ENCODE measurements around the gene STIL. TPM values are rescaled to one million over a fixed set of nuclear protein-coding genes. Genes with fewer than 3 reads are reported as not detected.
A peak's percentile ranks its signal among the peaks of the same experiment; 100 is the strongest.

STIL gene
- total RNA-seq, 1 experiment from 2014 or later: 29.7 TPM

DNA sequence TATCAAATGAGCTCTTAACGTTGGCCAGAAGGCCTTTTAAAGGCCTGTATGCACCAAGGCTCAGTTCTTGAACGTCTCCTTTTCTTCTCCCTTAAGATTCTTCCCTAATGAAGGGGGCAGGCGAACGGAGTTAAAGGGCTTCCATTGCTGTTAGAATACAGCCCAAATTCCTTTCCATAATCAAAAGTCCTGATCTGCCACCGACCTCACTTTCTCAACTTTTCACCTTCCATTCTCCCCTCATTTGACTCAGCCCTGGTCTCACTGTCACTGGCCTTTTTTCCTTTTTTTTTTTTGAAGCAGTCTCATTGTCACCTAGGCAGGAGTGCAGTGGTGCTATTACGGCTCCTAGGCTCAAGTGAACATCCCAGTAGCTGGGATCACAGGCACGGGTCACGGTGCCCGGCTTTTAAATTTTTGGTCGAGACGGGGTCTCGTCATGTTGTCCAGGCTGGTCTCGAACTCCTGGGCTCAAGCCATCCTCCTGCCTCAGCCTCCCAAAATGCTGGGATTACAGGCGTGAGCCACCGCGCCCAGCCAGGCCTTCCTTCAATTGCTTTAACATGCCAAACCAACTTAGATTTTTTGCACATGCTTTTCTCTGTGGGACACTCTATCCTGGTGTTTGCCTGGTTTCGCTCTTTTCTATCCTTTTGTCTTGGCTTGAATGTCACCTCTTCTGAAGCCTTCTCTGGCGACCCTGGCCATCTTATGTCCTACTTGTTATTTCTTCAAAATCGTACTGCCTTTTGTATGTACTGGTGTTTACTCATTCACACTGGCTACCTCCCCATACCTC is 19.0 kb upstream of the STIL start:
- Mint-ChIP-seq H3K36me3 (no peaks in the 10 kb centered on the region), H3K27me3 (ENCODE audit: low read depth) (no peaks in the 10 kb centered on the region), H3K4me1 (peaks cover 8% of the 10 kb centered on the region), H3K4me3 (no peak overlapping the region), H3K9me3 (no peaks in the 10 kb centered on the region), H3K27ac (no peak overlapping the region)
- ChIA-PET POLR2A (interaction anchor here (0.5 to 2.3 kb wide), 3 partner anchors 9 to 154 kb away, joined by 3 to 21 read pairs (median 6); partner anchors contain the start of gene STIL), CTCF (interaction anchor here (0.6 to 2.6 kb wide), 11 partner anchors 9 to 154 kb away, joined by 3 to 14 read pairs (median 4); partner anchors contain the start of genes FOXD2 and STIL)
- ATAC-seq (no peak), DNase-seq (ENCODE audit: low spot score) (no peak)
- TF ChIP-seq TEAD4 (CRISPR knock-in tag; IDR thresholded peaks at IDR 0.05): no peak
- peak; percentile 77; the same call in 1 of the 2 replicates for TF ChIP-seq ZNF121 (CRISPR knock-in tag; IDR thresholded peaks at IDR 0.05)

DNA sequence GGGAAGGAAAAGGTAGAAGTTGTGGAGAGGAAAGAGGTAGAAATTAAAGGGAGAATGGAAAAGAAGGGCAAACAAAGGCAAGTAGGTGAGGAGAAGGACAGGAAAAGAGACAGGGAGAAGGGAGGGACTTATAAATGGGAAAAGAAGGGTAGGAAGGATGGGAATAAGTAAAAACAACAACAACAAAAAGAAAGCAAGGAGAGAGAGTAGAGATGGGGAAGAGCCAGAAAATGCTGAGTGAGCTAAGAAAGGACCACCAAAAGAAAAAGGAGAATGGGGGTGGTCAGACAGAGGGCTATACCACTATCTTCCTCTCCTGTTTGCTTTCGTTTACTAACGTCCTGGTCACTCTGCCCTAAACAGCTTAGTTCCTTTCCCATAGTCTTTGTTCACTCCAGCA is 17.9 kb upstream of the STIL start:
- TF ChIP-seq GRHL2 (CRISPR knock-in tag; IDR thresholded peaks at IDR 0.05; ENCODE audit: insufficient replicate concordance, severe bottlenecking) (no peak), ATF1 (CRISPR knock-in tag; IDR thresholded peaks at IDR 0.05) (no peak), JAZF1 (CRISPR knock-in tag; IDR thresholded peaks at IDR 0.05) (no peak), ZNF396 (CRISPR knock-in tag; IDR thresholded peaks at IDR 0.05; ENCODE audit: borderline replicate concordance) (no peak), MXD4 (CRISPR knock-in tag; IDR thresholded peaks at IDR 0.05; ENCODE audit: borderline replicate concordance) (no peak), CREB1 (CRISPR knock-in tag; IDR thresholded peaks at IDR 0.05) (no peak)
- TF ChIP-seq, protein P1, sequence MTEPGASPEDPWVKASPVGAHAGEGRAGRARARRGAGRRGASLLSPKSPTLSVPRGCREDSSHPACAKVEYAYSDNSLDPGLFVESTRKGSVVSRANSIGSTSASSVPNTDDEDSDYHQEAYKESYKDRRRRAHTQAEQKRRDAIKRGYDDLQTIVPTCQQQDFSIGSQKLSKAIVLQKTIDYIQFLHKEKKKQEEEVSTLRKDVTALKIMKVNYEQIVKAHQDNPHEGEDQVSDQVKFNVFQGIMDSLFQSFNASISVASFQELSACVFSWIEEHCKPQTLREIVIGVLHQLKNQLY (CRISPR knock-in tag; IDR thresholded peaks at IDR 0.05): no peak
- TF ChIP-seq, protein P2, sequence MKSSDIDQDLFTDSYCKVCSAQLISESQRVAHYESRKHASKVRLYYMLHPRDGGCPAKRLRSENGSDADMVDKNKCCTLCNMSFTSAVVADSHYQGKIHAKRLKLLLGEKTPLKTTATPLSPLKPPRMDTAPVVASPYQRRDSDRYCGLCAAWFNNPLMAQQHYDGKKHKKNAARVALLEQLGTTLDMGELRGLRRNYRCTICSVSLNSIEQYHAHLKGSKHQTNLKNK (CRISPR knock-in tag; IDR thresholded peaks at IDR 0.05): no peak
- TF ChIP-seq, protein P3, sequence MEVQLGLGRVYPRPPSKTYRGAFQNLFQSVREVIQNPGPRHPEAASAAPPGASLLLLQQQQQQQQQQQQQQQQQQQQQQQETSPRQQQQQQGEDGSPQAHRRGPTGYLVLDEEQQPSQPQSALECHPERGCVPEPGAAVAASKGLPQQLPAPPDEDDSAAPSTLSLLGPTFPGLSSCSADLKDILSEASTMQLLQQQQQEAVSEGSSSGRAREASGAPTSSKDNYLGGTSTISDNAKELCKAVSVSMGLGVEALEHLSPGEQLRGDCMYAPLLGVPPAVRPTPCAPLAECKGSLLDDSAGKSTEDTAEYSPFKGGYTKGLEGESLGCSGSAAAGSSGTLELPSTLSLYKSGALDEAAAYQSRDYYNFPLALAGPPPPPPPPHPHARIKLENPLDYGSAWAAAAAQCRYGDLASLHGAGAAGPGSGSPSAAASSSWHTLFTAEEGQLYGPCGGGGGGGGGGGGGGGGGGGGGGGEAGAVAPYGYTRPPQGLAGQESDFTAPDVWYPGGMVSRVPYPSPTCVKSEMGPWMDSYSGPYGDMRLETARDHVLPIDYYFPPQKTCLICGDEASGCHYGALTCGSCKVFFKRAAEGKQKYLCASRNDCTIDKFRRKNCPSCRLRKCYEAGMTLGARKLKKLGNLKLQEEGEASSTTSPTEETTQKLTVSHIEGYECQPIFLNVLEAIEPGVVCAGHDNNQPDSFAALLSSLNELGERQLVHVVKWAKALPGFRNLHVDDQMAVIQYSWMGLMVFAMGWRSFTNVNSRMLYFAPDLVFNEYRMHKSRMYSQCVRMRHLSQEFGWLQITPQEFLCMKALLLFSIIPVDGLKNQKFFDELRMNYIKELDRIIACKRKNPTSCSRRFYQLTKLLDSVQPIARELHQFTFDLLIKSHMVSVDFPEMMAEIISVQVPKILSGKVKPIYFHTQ (CRISPR knock-in tag; IDR thresholded peaks at IDR 0.05): no peak
- H3K9me3 Mint-ChIP-seq: no peaks in the 10 kb centered on the region
- ChIA-PET CTCF (interaction anchor here (2.1 kb wide), 1 partner anchor 13 kb away, joined by 6 read pairs; no protein-coding TSS in a partner anchor), POLR2A (no interaction called here)
- no peaks in the 10 kb centered on the region for H3K27me3 Mint-ChIP-seq (ENCODE audit: low read depth)
- no peaks in the 10 kb centered on the region for H3K36me3 Mint-ChIP-seq
- ATAC-seq: no peak
- peak overlapping the region; percentile 24; the same call in 1 of the 2 replicates for H3K4me3 Mint-ChIP-seq
- H3K4me1 Mint-ChIP-seq: peaks cover 8% of the 10 kb centered on the region
- H3K27ac Mint-ChIP-seq: no peak overlapping the region
- DNase-seq (ENCODE audit: low spot score): no peak

DNA sequence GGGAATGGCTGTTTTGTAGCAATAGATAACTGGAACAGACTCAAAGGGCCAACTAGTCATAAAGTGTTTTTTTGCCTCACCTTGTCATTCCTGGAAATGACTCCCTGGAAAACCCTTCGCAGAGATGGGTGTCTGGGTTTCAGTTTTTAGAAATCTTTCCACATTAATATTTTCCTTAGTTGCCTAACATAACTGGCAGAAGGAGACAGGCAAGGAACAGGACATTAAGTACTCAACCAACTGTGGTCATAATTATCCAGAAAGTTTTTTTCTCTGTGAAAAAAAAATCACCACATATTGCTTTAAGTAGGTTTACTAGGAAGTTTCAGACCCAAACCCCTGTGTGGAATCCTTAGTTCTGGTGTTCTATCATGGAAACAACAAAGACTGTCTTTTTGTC is 16.3 kb upstream of the STIL start:
- POLR2A ChIA-PET: no interaction called here
- TF ChIP-seq, protein P4, sequence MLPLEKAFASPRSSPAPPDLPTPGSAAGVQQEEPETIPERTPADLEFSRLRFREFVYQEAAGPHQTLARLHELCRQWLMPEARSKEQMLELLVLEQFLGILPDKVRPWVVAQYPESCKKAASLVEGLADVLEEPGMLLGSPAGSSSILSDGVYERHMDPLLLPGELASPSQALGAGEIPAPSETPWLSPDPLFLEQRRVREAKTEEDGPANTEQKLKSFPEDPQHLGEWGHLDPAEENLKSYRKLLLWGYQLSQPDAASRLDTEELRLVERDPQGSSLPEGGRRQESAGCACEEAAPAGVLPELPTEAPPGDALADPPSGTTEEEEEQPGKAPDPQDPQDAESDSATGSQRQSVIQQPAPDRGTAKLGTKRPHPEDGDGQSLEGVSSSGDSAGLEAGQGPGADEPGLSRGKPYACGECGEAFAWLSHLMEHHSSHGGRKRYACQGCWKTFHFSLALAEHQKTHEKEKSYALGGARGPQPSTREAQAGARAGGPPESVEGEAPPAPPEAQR (CRISPR knock-in tag; IDR thresholded peaks at IDR 0.05): no peak
- TF ChIP-seq KAT7 (CRISPR knock-in tag; IDR thresholded peaks at IDR 0.05; ENCODE audit: borderline replicate concordance) (no peak), FOXJ3 (CRISPR knock-in tag; IDR thresholded peaks at IDR 0.05; ENCODE audit: borderline replicate concordance) (no peak), ZNF671 (CRISPR knock-in tag; IDR thresholded peaks at IDR 0.05) (no peak), SP1 (CRISPR knock-in tag; conservative IDR thresholded peaks at IDR 0.05) (no peak), NR1H2 (CRISPR knock-in tag; IDR thresholded peaks at IDR 0.05) (no peak), SMAD3 (CRISPR knock-in tag; IDR thresholded peaks at IDR 0.05; ENCODE audit: borderline replicate concordance) (no peak), ZNF138 (CRISPR knock-in tag; conservative IDR thresholded peaks at IDR 0.05) (no peak)
- TF ChIP-seq, protein P1 (CRISPR knock-in tag; IDR thresholded peaks at IDR 0.05): no peak
- peaks cover 7% of the 10 kb centered on the region for H3K4me1 Mint-ChIP-seq
- H3K4me3 Mint-ChIP-seq: no peak overlapping the region
- no peak for DNase-seq (ENCODE audit: low spot score)
- H3K36me3 Mint-ChIP-seq: no peaks in the 10 kb centered on the region
- H3K9me3 Mint-ChIP-seq: no peaks in the 10 kb centered on the region
- no peaks in the 10 kb centered on the region for H3K27me3 Mint-ChIP-seq (ENCODE audit: low read depth)
- ATAC-seq: no peak
- H3K27ac Mint-ChIP-seq: no peak overlapping the region
- CTCF ChIA-PET: interaction anchor here (1.0 to 2.1 kb wide), 3 partner anchors 10 to 16 kb away, joined by 4 to 6 read pairs (median 4); partner anchors contain the start of gene STIL
